NCI-H774 (cell line): ENCODE data around the gene MAML3.

Experiments
- DNase-seq: peaks from one replicate; lab custom pipeline; 2025; lab: John Stamatoyannopoulos, UW

MAML3 gene

GRCh38 chr4:139921429-139922184, 232.4 kb downstream of the MAML3 start:
- DNase-seq = peak; percentile 75

GRCh38 chr4:139920486-139921002, 233.4 kb downstream of the MAML3 start:
- no peak for DNase-seq

GRCh38 chr4:139919521-139919920, 234.5 kb downstream of the MAML3 start:
- no peak for DNase-seq

- no peak for DNase-seq
These were observed 235.0 kb downstream of the MAML3 start for GRCh38 chr4:139919004-139919403.

GRCh38 chr4:139918591-139918990, 235.4 kb downstream of the MAML3 start:
- DNase-seq = no peak

GRCh38 chr4:139917896-139918295, 236.1 kb downstream of the MAML3 start:
- no peak for DNase-seq

GRCh38 chr4:139916041-139916440, 237.9 kb downstream of the MAML3 start:
- no peak for DNase-seq

GRCh38 chr4:139915037-139915436, 238.9 kb downstream of the MAML3 start:
- DNase-seq = no peak

- DNase-seq = no peak
These were observed 239.9 kb downstream of the MAML3 start for GRCh38 chr4:139913995-139914598.

- DNase-seq = no peak
These were observed 240.5 kb downstream of the MAML3 start for GRCh38 chr4:139913398-139913990.

- DNase-seq = no peak
These were observed 241.5 kb downstream of the MAML3 start for GRCh38 chr4:139912445-139912844.

GRCh38 chr4:139910106-139910505, 243.9 kb downstream of the MAML3 start:
- no peak for DNase-seq

GRCh38 chr4:139908636-139909437, 245.1 kb downstream of the MAML3 start:
- no peak for DNase-seq

GRCh38 chr4:139907001-139907809, 246.8 kb downstream of the MAML3 start:
- DNase-seq = no peak

- DNase-seq = no peak
These were observed 248.5 kb downstream of the MAML3 start for GRCh38 chr4:139905489-139905888.

GRCh38 chr4:139904406-139904805, 249.6 kb downstream of the MAML3 start:
- DNase-seq = no peak

GRCh38 chr4:139903845-139904244, 250.1 kb downstream of the MAML3 start:
- DNase-seq = no peak

- no peak for DNase-seq
These were observed 251.4 kb downstream of the MAML3 start for GRCh38 chr4:139902321-139903320.

- DNase-seq = no peak
These were observed 252.3 kb downstream of the MAML3 start for GRCh38 chr4:139901531-139902320.
